NCI-H187 (cell line): ENCODE results near the gene DALRD3.

Experiments used
- DNase-seq, 2 experiments: peaks; one replicate each; lab custom pipeline; 2025; lab: John Stamatoyannopoulos, UW

Gene DALRD3

DNA sequence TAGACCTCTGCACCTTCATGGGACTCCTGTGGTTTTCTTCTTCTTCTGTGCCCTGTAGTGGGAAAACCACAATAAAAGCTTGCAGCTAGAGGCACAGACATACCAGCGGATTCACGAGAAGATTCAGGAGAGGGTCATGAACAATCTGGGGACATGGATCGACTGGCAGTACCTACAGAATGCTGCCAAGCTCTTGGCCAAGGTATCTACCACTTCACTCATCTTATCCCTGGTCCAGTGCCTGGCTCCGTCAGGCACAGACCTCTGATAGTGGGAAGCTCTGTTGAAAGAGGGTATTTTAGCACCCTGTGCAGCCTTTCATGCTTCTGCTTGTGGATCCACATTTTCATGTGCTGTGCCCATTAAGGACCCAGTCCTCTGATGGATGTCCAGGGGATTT lies 38.1 kb downstream of the DALRD3 start:
- no peak for DNase-seq

- no peak for DNase-seq
Observed at GRCh38 chr3:48979451-48979850, 38.9 kb downstream of the DALRD3 start.

- no peak for DNase-seq
Observed at GRCh38 chr3:48974076-48974864, 44.1 kb downstream of the DALRD3 start.

DNA sequence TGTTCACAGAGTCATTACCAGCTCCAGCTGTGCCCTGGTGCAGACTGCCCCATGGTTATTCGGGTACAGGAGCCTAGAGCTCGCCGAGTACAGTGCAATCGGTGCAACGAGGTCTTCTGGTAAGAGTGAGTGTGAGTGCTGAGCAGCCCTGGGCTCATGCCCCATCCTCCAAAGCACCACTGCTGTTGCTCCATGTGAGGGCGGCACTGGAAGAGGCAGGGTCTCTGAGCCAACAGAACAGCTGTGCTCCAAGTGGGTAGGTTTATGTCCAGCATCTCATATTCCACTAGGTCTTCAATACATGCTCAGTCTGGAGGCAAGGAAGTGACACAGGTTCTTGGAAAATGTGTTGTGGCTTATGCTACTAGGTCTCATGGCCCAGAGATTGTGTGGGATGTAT lies 47.8 kb downstream of the DALRD3 start:
- no peak for DNase-seq

DNA sequence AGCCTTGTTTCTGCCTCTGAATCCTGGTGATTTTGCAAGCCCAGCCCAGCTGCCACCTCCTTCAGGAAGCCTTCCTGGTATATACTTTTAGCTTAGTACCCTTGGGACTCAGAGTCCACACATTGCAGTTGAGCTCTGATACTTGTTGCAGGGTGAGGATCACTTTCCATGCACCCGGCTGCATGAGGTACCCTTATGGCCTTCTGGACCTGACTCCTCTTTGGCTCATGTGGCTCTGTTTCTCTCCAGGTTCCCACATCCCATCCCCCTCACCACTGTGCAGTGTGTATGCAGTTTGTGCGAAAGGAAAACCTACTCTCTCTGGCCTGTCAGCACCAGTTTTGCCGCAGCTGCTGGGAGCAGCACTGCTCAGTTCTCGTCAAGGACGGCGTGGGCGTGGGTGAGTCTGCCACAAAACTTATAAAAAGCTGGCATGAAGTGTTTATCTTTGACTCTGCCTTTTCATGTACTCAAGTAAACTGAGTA lies 51.5 kb downstream of the DALRD3 start:
- DNase-seq, result no peak

DNA sequence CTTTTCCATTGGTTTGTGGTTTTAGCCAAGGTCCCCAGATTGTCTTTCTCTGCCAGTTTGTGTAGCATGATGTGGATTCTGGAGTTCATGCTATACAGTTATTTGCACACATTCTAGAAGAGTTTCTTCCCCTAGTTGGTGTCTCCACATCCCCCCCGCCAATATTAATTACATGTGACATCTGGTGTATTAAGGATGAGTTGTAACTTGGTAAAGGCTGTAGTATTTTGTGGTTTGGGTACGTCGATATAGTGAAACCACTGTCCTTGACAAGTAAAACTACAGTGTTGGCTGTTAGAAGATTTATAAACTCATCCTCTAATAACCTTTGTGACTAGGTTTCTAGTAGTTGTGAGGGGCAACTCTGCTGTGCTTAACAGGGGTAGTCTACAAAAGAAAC lies 52.0 kb downstream of the DALRD3 start:
- no peak for DNase-seq
